ENCODE measurements around the gene CAD. TPM values are rescaled to one million over a fixed set of nuclear protein-coding genes. Genes with fewer than 3 reads are reported as not detected.

Gene CAD
- total and polyA plus RNA-seq, 10 donors = 10.9 to 38.8 (median 25.0) TPM

- intact Hi-C loops (cut with DNase I; ENCODE audit: low total_unique reads) = no loop called here
- peaks cover 0 to 11% (median 0%) of the 10 kb centered on the region in 7 donors for H3K27me3 ChIP-seq (replicated peaks in 1 of 7)
Measured at GRCh38 chr2:27284996-27285395, 67.8 kb downstream of the CAD start.

GRCh38 chr2:27285481-27285880 is 68.3 kb downstream of the CAD start:
- Histone ChIP-seq H3K36me3 (no peaks in the 10 kb centered on the region), H3K4me3 (no peak overlapping the region), H3K4me1 (peaks cover 0 to 5% (median 0%) of the 10 kb centered on the region in 6 donors), H3K9me3 (no peaks in the 10 kb centered on the region), H3K27me3 (replicated peaks in 1 of 7) (peaks cover 0 to 11% (median 0%) of the 10 kb centered on the region in 7 donors), H3K27ac (no peak overlapping the region)
- intact Hi-C loops (cut with DNase I; ENCODE audit: low total_unique reads) = no loop called here
- TF ChIP-seq CTCF (IDR thresholded peaks at IDR 0.05 in 8 of 11, conservative IDR thresholded peaks at IDR 0.05 in 3 of 11) = no peak
- TF ChIP-seq POLR2AphosphoS5 (IDR thresholded peaks at IDR 0.05) = no peak
- TF ChIP-seq POLR2A (IDR thresholded peaks at IDR 0.05) = no peak
- DNase-seq = no peak
- 66 to 88% (median 85%) methylated on average over 6 of the region's 6 CpGs for WGBS, 5 donors

More at GRCh38 chr2:27284996-27285395, 67.8 kb downstream of the CAD start:
- no peaks in the 10 kb centered on the region for H3K9me3 ChIP-seq
- WGBS, 5 donors = 89 to 100% (median 93%) methylated on average over 1 of the region's 1 CpG
- H3K27ac ChIP-seq = no peak overlapping the region
- DNase-seq = no peak
- H3K4me1 ChIP-seq = peaks cover 2 to 5% (median 4%) of the 10 kb centered on the region in 6 donors
- no peak for TF ChIP-seq CTCF (IDR thresholded peaks at IDR 0.05 in 8 of 11, conservative IDR thresholded peaks at IDR 0.05 in 3 of 11)
- no peak for TF ChIP-seq POLR2AphosphoS5 (IDR thresholded peaks at IDR 0.05)
- TF ChIP-seq POLR2A (IDR thresholded peaks at IDR 0.05) = no peak
- no peaks in the 10 kb centered on the region for H3K36me3 ChIP-seq
- H3K4me3 ChIP-seq = no peak overlapping the region

- peaks cover 0 to 9% (median 0%) of the 10 kb centered on the region in 7 donors for H3K27me3 ChIP-seq (replicated peaks in 1 of 7)
- no peak overlapping the region for H3K27ac ChIP-seq
- 21 to 46% (median 36%) methylated on average over 3 of the region's 3 CpGs for WGBS, 5 donors
- H3K36me3 ChIP-seq = no peaks in the 10 kb centered on the region
- TF ChIP-seq POLR2AphosphoS5 (IDR thresholded peaks at IDR 0.05) (no peak), POLR2A (IDR thresholded peaks at IDR 0.05) (no peak), CTCF (IDR thresholded peaks at IDR 0.05 in 8 of 11, conservative IDR thresholded peaks at IDR 0.05 in 3 of 11) (no peak)
- no peak overlapping the region for H3K4me3 ChIP-seq
- no peak for DNase-seq
- peaks cover 0 to 10% (median 0%) of the 10 kb centered on the region in 6 donors for H3K4me1 ChIP-seq
- intact Hi-C loops (cut with DNase I; ENCODE audit: low total_unique reads) = no loop called here
- no peaks in the 10 kb centered on the region for H3K9me3 ChIP-seq
Measured at GRCh38 chr2:27288610-27289009, 71.4 kb downstream of the CAD start.

GRCh38 chr2:27290549-27290948 is 73.4 kb downstream of the CAD start:
- Histone ChIP-seq H3K27me3 (replicated peaks in 1 of 7) (peaks cover 0 to 9% (median 0%) of the 10 kb centered on the region in 7 donors), H3K27ac (no peak overlapping the region), H3K4me1 (peaks cover 0 to 10% (median 0%) of the 10 kb centered on the region in 6 donors), H3K9me3 (no peaks in the 10 kb centered on the region), H3K4me3 (no peak overlapping the region), H3K36me3 (no peaks in the 10 kb centered on the region)
- DNase-seq = no peak
- TF ChIP-seq POLR2AphosphoS5 (IDR thresholded peaks at IDR 0.05) = no peak
- TF ChIP-seq CTCF (IDR thresholded peaks at IDR 0.05 in 8 of 11, conservative IDR thresholded peaks at IDR 0.05 in 3 of 11) = no peak
- no peak for TF ChIP-seq POLR2A (IDR thresholded peaks at IDR 0.05)
- intact Hi-C loops (cut with DNase I; ENCODE audit: low total_unique reads) = no loop called here
- WGBS, 5 donors = 42 to 55% (median 48%) methylated on average over 5 of the region's 5 CpGs

All from spleen (tissue), 11 donors.